Testis (tissue), 3 donors: ENCODE data around the gene SYNGR1. TPM values are rescaled to one million over a fixed set of nuclear protein-coding genes. Genes with fewer than 3 reads are reported as not detected.

Source experiments
- DNase-seq: peaks from one replicate; pipeline ENCODE4 v3.0.0-alpha.2; 2019
- H3K27ac ChIP-seq, 2 donors: fragments of 200-600 bp; sonication (generic); one replicate each; pipeline ENCODE4 v1.5.1; 2019
- H3K27me3 ChIP-seq: fragments of 200-600 bp; sonication (generic); one replicate; pipeline ENCODE4 v1.5.1; 2019
- H3K36me3 ChIP-seq: fragments of 200-600 bp; sonication (generic); one replicate; pipeline ENCODE4 v1.5.1; 2017; ENCODE audit warnings: low read depth; ENCODE audit errors: missing control alignments
- H3K4me1 ChIP-seq: fragments of 200-600 bp; sonication (generic); one replicate; pipeline ENCODE4 v1.5.1; 2019
- H3K4me3 ChIP-seq, 2 donors: fragments of 200-600 bp; sonication (generic); one replicate each; pipeline ENCODE4 v1.5.1; 2017 to 2019
- H3K9me3 ChIP-seq: fragments of 200-600 bp; sonication (generic); one replicate; pipeline ENCODE4 v1.5.1; 2017
- POLR2A ChIP-seq: fragments of 450-650 bp; IDR thresholded peaks from one replicate; pipeline ENCODE4 v1.6.1; 2017; ENCODE audit warnings: antibody characterized with exemption, mild to moderate bottlenecking, moderate library complexity
- WGBS, 2 donors: methylation state at CpG; one replicate each; pipeline ENCODE4 v1.1.5; 2018; 5-methylcytosine and 5-hydroxymethylcytosine counted together
- intact Hi-C: fragments of 100-400 bp; cut with DNase I; formaldehyde crosslinking; loops from one replicate; pipeline ENCODE4 v1.15.1; 2023; ENCODE audit warnings: low total_unique reads
- polyA plus RNA-seq: library from polyadenylated mRNA; stranded (reverse); fragments of 350-450 nt; fragmentation: Illumina TruSeq; extraction: RNeasy Lipid Tissue Mini Kit (QIAGEN cat#74804); gene quantifications from one replicate; pipeline ENCODE4 v1.2.3, GENCODE V29; 2014; ENCODE audit warnings: low read depth, low replicate concordance; ENCODE audit not compliant: insufficient read depth
- total RNA-seq, 2 donors: library from RNA; depleted of rRNA; stranded (reverse); fragments of >200 nt; gene quantifications; one replicate each; pipeline ENCODE4 v1.2.3, GENCODE V29; 2016
- TF ChIP-seq, protein P1 (sequence below), 3 experiments: fragments of 450-650 bp in 2 of 3; fragments of 200-600 bp in 1 of 3; sonication (generic) in 1 of 3; IDR thresholded peaks; one replicate each; pipeline ENCODE4 v1.5.1; 2016 to 2019; ENCODE audit warnings: antibody characterized with exemption in 3 of 3, mild to moderate bottlenecking in 2 of 3, moderate library complexity in 1 of 3

Gene SYNGR1
- total and polyA plus RNA-seq, 3 donors from 2014 or later = 20.4 to 46.8 (median 32.5) TPM

- H3K36me3 ChIP-seq = no peaks in the 10 kb centered on the region
- TF ChIP-seq, protein P1, sequence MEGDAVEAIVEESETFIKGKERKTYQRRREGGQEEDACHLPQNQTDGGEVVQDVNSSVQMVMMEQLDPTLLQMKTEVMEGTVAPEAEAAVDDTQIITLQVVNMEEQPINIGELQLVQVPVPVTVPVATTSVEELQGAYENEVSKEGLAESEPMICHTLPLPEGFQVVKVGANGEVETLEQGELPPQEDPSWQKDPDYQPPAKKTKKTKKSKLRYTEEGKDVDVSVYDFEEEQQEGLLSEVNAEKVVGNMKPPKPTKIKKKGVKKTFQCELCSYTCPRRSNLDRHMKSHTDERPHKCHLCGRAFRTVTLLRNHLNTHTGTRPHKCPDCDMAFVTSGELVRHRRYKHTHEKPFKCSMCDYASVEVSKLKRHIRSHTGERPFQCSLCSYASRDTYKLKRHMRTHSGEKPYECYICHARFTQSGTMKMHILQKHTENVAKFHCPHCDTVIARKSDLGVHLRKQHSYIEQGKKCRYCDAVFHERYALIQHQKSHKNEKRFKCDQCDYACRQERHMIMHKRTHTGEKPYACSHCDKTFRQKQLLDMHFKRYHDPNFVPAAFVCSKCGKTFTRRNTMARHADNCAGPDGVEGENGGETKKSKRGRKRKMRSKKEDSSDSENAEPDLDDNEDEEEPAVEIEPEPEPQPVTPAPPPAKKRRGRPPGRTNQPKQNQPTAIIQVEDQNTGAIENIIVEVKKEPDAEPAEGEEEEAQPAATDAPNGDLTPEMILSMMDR (IDR thresholded peaks at IDR 0.05) = no peak
- TF ChIP-seq POLR2A = no peak
These were observed 17.2 kb downstream of the SYNGR1 start for GRCh38 chr22:39367035-39367434.

GRCh38 chr22:39368461-39368911 is 18.7 kb downstream of the SYNGR1 start:
- no peak for DNase-seq
- no peaks in the 10 kb centered on the region for H3K36me3 ChIP-seq
- peak overlapping the region in 1 of 2 donors; percentile 15 for H3K27ac ChIP-seq
- intact Hi-C loops = no loop called here
- WGBS, 2 donors = 65 to 74% methylated on average over 9 of the region's 9 CpGs
- no peak for TF ChIP-seq POLR2A
- TF ChIP-seq, protein P1 (IDR thresholded peaks at IDR 0.05) = no peak
- H3K4me1 ChIP-seq = peaks cover 17% of the 10 kb centered on the region
- no peaks in the 10 kb centered on the region for H3K27me3 ChIP-seq
- no peaks in the 10 kb centered on the region for H3K9me3 ChIP-seq
- H3K4me3 ChIP-seq = no peak overlapping the region

More at GRCh38 chr22:39367035-39367434, 17.2 kb downstream of the SYNGR1 start:
- WGBS, 2 donors = 74 to 75% methylated on average over 4 to 9 of the region's 9 CpGs
- H3K27me3 ChIP-seq = no peaks in the 10 kb centered on the region
- DNase-seq = no peak
- peaks cover 31% of the 10 kb centered on the region for H3K4me1 ChIP-seq
- no peak overlapping the region for H3K27ac ChIP-seq
- H3K4me3 ChIP-seq = no peak overlapping the region
- H3K9me3 ChIP-seq = no peaks in the 10 kb centered on the region
- intact Hi-C loops = no loop called here

- H3K36me3 ChIP-seq = no peaks in the 10 kb centered on the region
- WGBS, 2 donors = 85 to 88% methylated on average over 6 of the region's 6 CpGs
- no peak overlapping the region for H3K4me3 ChIP-seq
- peak overlapping the region in 1 of 2 donors; percentile 15 for H3K27ac ChIP-seq
- H3K27me3 ChIP-seq = no peaks in the 10 kb centered on the region
- intact Hi-C loops = no loop called here
- no peak for TF ChIP-seq POLR2A
- TF ChIP-seq, protein P1 (IDR thresholded peaks at IDR 0.05) = no peak
- H3K9me3 ChIP-seq = no peaks in the 10 kb centered on the region
- H3K4me1 ChIP-seq = peaks cover 10% of the 10 kb centered on the region
- DNase-seq = no peak
These were observed 19.4 kb downstream of the SYNGR1 start for GRCh38 chr22:39369186-39369585.

DNA sequence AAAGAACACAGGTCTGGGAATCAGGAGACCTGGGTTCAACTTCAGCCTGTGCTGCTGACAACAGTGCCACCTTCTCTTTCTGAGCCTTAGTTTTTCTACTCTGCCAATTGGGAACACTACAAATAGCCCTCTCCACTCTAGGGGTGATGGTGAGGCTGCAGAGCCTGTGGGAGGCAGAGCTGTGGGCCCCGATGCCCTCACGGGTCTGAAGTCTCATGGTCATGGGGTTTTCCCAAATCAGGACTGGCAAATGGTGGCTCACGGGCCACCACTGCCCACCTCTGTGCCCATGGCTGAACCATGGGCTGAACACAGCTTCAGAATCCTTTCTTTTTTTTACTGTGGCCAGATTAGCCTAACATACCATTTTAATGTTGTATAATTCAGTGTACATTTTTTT is 19.8 kb downstream of the SYNGR1 start:
- intact Hi-C loops = no loop called here
- no peaks in the 10 kb centered on the region for H3K9me3 ChIP-seq
- WGBS, 2 donors = 84 to 90% methylated on average over 3 of the region's 3 CpGs

DNA sequence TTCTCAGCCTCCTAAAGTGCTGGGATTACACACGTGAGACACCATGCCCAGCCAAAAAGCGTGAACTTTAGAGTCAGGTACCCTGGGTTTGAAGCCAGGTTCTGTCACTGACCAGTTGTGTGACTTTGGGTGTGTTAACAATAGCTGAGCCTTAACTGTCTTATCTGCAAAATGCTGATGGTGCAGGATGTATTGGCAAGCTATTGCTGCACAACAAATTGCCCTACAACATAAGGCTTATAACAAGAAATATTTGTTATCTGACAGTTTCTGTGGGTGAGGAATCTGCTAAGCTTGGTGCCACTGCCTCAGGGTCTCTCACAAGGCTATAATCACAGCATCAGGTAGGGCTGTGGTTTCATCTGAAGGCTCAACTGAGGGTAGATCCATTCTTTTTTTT is 21.9 kb downstream of the SYNGR1 start:
- Histone ChIP-seq H3K4me1 (peaks cover 3% of the 10 kb centered on the region), H3K36me3 (no peaks in the 10 kb centered on the region), H3K27ac (no peak overlapping the region), H3K27me3 (no peaks in the 10 kb centered on the region), H3K9me3 (no peaks in the 10 kb centered on the region), H3K4me3 (no peak overlapping the region)
- no peak for DNase-seq
- TF ChIP-seq, protein P1 (IDR thresholded peaks at IDR 0.05) = no peak
- no peak for TF ChIP-seq POLR2A
- intact Hi-C loops = no loop called here
- 93 to 94% methylated on average over 2 of the region's 2 CpGs for WGBS, 2 donors

More for the DNA sequence above, 19.8 kb downstream of the SYNGR1 start:
- Histone ChIP-seq H3K4me3 (no peak overlapping the region), H3K4me1 (peaks cover 6% of the 10 kb centered on the region), H3K27me3 (no peaks in the 10 kb centered on the region), H3K36me3 (no peaks in the 10 kb centered on the region), H3K27ac (no peak overlapping the region)
- TF ChIP-seq, protein P1 (IDR thresholded peaks at IDR 0.05) = no peak
- DNase-seq = no peak
